Activated CD8-positive, alpha-beta memory T cell treated with anti-CD3 and anti-CD28 coated beads for 48 hours (primary cell): ENCODE data around the gene SPSB3.
"Not testable (repeated sequence)": the region's sequence is repeated elsewhere in the genome, so short reads cannot be mapped to it uniquely, and the experiment has no call there.

Experiments
- DNase-seq, 3 experiments: peaks; one replicate each; pipeline ENCODE4 v3.0.0-alpha.2; 2020; ENCODE audit warnings: low read depth in 2 of 3, low spot score in 2 of 3

The SPSB3 gene

DNA sequence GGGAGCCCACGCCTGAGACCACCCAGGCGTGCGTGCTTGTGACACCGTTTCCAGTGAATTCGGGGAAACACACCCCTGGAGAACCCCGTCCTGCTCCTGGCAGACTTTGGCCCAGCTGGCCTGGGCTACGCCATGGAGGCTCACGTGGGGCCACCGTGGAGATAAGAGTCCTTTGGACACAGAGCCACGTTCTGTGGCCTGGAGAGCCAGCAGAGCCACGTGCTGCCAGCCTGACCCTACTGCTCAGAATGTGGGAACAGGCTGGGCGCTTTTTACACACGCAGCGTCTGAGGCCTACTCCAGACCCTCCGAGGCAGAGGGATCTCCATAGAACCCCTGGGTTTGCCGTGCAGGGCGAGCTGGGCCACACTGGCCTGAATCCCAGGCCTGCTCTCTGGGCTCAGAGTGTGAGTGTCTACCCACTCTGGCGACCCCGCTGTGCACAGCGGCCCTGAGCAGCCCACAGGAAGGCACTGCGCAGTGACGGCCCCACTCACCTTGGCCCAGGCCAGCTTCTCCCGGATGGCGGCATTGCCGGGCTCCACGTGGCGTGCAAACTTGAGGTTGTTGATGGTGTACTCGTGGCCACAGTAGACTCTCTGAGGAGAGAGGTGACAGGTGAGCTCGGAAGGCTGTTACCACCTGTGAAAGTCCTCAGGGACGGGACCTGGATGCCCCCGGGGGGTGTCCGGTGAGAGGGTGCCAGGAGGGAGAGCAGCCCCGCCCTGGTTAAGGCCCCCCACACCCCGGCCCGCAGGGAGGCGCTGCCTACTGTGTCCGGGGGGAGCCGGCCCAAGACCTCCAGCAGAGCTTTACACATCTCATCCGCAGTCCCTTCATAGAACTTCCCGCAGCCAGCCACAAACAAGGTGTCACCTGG lies 34.3 kb upstream of the SPSB3 start:
- no peak for DNase-seq

DNA sequence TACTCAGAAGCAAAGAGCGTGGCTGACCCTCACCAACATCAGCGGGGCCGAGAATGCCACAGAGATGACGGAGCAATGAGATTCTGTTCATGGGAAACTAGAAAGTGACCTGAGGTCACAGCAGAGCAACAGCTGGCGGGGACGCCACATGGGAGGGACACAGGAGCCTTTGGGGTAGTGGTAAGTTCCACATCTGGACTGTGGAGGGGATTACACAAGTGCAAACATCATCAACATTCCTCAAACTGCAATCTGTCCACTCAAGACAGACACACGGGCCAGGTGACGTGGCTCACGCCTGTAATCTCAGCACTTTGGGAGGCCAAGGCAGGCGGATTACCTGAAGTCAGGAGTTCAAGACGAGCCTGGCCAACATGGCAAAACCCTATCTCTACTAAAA lies 33.1 kb upstream of the SPSB3 start:
- DNase-seq = no peak

DNA sequence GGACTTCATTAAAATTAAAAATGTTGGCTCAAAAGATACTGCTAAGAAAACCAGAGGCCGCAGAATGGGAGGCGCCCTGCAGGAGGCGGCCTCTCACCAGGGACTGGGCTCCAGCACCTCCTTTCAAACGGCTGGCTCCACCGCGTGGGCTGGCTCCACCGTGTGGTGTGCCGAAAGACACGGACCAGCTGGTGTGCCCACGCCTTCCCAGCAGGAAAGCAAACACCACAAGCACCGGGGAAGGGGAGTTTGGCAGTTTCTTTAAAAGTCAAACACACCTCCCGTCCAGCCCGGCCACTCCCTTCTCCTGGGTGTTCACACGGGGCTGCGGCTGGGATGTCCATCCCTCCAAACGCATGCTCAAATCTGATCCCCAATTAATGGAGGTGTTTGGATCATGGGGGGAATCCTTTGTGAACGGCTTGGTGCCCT lies 30.4 kb upstream of the SPSB3 start:
- DNase-seq = peak in 1 of 3 experiments; percentile 17

DNA sequence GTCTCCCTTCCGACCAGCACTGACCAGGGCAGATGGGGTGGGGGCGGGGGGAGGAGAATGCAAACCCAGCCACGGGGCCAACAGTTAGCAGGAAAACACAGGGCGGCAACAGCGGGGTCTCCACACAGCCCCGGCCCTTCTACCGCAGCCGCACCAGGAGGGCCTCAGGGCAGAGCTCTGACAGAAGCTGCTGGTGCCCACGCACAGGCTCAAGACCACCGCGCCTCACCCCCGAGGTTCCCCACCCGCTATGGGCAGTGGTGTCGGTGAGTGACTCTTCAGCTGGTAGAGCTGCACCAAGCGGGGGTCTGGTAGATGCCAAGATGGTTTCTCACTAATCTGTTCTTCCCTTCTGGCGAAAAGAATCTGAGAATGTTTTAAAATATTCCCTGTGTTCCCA lies 28.2 kb upstream of the SPSB3 start:
- no peak for DNase-seq

DNA sequence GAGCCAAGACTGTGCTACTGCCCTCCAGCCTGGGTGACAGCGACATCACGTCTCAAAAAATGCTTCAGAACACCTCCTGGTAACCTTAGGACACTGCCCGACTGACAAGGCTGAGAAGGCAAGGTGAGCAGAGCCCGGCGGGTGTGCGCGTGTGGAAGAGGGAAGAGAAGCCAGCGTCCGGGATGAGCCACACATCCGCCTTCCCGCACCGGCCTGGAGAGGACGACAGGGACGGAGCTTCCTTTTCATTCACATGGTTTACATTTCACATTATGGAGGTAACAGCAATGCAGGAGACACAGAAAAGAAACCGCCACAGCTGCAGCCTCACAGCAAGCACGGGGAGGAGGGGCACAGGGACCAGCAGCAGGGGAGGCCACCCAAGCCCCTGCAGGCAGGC lies 27.7 kb upstream of the SPSB3 start:
- no peak for DNase-seq

DNA sequence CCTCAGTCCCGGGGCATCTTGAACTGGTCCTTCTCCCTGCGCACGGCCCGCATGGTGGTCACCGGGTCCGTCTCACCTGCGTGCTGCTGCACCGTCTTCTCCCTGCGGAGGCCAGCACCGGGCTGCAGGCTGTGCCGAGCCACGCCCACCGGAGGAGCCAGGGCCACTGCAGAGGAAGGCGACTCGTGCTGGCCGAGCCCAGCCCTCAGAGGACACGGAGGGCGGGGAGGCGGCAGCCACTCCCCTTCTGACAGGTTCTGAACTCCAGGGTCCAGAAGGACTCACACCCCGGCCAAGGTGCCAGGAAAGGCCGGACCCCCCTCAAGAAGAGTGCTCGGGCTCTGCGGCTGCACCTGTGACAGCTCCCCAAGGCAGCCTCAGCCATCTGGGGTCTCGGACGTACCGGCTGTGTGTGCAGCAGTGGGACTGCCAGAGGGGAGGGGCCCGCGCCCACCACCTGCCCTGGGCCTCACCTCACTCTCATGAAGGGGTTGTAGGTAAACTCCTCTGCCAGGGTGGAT lies 27.0 kb upstream of the SPSB3 start:
- DNase-seq = no peak

DNA sequence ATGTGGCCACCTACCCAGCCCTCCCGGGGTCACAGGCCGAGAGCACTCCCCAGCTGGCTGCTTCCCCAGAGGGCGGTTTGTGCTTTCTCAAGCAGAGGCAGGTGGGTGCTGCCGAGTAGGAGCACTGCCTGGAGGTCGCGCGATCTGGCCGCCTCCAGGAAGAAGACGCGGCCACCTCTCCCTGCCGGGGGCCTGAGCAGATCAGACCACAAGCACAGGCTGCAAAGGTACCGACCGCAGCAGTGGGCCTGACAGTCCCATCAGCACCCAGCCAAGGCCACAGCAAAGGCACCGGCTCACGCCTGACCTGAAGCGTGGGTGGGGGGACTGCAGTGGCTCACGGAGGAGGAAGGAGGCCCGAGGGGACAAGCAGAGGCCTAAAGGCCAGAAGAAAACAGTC lies 26.3 kb upstream of the SPSB3 start:
- DNase-seq = no peak

DNA sequence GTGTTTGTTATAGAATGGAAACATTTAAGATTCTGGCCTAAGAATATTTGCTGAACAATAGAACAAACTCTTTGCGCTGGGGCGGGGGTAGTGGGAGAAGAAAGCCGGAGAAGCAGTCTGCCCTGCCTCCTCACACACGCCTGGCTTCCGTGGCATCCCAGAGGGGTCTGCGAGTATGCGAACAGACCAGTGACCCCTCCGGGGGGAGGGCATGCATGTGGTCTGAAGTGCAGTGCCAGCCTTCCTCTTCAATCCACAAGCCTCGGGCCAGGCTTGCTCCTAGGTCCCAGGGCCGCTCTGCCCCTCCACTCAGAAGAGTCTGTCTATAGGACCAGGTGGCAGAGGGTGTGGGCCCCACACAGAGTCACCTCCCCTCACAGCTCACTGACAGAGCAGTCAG lies 25.3 kb upstream of the SPSB3 start:
- DNase-seq = no peak

DNA sequence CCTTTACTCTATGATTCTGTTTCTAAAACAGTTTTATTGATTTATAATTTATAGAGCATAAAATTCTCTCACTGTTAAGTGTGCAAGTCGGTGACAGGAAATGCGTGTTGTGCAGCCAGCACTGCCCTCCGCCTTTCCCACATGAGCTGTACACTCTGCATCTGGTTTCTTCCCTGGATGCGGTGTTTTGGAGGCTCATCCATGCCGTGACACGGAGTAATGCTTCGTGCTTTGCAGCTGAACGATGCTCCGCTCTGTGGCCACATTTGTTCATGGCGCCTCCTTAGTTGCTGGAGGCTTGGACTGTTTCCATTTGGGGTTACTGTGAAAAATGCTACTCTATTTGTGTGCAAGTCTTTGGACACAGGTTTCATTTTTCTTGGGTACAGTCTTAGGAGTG lies 18.3 kb upstream of the SPSB3 start:
- no peak for DNase-seq

DNA sequence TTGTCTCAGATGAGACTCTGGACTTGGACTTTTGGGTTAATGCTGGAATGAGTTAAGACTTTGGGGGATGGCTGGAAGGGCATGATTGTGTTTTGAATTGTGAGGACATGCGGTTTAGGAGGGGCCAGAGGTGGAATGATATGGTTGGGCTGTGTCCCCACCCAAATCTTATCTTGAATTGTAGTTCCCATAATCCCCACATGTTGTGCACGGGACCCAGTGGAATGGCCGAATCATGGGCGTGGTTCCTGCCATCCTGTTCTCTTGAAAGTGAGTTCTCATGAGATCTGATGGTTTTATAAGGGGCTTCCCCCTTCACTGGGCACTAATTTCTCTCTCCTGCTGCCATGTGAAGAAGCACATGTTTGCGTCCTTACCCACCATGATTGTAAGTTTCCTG lies 16.9 kb upstream of the SPSB3 start:
- DNase-seq = not testable (repeated sequence)

DNA sequence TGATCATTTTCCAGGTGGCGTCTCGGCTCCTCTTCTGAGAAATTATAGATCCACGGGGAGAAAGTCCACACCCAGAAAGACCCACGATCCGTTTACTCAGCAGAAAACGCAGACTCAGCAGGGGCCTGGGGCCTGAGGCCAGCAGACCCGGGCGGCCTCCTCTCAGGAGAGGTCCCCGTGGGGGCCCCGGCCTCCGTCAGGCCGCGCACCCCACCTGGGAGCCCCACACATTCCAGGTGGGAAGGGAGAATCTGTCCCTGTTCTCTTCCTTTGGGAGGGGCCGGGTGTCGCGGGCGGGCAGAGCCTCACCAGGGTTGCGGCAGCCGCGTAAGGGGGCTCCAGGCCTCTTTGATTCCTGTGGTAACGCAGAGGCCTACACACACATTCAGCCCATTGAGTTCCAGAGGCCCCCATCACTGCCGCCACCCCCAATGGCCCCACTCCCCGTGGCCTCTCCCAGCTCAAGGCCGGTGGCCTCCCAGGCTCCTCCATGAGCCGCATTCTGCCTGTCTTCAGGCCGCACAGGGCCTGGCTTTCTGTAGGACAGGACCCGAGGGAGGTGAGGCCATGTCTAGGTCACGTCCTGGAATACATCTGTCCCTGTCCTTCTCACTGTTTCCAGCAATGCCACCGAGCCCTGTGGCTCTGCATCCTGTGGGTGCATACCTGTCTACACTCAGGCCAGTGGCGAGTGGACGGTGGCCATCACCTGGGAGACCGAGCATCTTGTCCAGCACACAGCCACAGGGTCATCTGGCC lies 12.7 kb upstream of the SPSB3 start:
- DNase-seq = no peak

DNA sequence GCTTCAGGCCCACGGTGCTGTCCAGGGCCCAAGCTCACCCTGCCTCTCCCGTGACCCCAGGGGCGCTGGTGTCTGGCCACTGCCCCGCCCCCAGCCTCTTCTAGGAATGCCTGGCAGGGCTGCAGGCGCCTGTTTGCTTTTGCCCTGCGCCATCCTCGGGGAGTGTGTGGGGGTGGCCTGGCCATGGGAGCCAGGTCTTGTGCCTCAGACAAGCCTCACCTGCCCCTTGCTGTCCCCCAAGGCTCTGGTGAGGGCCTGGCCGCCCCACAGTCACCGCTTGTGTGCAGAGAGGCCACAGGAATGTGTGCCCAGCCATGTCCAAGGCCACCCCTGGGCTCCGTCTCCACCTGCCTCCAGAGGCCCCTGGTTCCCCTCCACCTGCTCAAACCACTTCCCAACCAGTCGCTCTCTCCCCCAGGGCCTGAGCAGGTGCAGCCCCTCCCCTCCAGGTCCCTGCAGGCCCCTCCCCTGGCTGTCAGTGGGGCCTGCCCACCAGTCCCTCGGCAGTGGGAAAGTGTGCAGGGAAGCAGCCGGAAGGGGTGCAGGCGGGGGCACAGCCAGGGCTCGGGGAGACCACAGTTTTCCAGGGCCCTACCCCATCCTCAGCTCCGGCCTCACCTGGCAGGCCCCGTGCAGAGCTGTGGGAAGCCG lies 12.0 kb upstream of the SPSB3 start:
- DNase-seq = no peak

DNA sequence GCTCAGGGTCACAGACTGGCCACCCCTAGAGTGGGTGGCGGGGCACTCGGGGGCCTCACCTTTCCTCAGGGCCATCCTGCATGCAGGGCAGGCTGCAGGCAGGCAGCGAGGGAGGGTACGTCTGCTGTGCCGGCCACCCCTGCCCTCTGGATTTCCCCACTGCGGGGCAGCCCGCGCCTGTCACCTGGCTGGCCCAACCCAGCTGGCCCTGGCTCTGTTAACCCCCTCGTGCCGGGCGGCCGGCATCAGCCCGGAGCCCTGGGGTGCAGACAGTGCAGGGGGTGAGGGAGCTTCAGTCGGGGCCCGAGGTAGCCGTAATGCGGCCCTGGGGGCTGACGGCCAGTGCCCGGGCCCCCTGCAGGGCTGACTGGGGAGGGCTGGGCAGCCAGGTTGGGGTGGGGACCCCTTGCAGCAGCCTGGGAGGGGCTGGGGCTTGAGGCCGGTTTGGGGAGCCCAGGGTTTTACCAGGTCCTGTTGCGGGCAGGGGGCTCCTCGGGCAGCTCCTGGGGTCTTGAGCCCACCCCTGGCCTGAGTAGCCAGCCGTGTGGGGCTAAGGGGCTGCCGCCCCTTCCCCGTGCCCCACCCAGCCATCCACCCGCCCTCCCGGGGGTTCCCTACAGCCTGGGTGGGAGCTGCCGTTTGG lies 11.3 kb upstream of the SPSB3 start, which contains the start of gene IGFALS:
Gene IGFALS (minus strand): TSS at position 128 of the 643 bp plus-strand sequence. CDS start 53 bp downstream, at position 75.
- DNase-seq = no peak

DNA sequence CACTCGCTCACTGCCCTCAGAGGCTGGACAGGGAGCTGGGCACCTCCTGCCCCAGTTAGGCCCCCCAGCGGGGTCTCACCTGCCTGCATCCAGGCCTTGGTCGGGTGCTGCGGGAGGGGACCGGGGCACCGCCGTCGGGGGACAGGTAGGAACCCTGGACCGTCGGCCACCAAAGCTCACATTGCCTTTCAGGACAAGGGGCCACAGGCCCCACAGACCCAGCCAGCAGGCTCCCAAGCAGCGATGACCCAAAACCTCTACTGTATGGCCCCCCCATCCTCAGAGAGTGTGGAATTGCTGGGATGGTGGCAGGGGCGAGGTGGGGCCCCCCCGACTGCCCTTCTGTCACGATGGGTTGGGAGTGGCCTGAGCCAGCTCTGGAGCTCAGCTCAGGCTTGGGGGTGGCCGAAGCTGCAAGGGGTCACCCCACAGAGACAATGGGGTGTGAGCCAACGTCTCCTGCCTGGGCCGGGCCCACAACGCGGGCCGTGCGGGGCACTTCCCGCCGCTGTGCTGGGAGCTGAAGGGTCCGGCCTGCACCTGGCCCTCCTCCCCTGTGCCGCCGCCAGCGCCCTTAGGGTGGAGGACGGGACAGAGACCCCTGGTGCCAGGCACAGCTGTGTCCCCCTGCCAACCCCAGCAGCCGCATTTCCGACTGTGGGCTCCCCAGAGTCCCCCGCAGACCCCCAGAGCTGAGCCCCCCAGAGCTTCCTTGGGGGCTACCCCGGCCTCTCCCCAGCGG lies 10.6 kb upstream of the SPSB3 start:
- no peak for DNase-seq

DNA sequence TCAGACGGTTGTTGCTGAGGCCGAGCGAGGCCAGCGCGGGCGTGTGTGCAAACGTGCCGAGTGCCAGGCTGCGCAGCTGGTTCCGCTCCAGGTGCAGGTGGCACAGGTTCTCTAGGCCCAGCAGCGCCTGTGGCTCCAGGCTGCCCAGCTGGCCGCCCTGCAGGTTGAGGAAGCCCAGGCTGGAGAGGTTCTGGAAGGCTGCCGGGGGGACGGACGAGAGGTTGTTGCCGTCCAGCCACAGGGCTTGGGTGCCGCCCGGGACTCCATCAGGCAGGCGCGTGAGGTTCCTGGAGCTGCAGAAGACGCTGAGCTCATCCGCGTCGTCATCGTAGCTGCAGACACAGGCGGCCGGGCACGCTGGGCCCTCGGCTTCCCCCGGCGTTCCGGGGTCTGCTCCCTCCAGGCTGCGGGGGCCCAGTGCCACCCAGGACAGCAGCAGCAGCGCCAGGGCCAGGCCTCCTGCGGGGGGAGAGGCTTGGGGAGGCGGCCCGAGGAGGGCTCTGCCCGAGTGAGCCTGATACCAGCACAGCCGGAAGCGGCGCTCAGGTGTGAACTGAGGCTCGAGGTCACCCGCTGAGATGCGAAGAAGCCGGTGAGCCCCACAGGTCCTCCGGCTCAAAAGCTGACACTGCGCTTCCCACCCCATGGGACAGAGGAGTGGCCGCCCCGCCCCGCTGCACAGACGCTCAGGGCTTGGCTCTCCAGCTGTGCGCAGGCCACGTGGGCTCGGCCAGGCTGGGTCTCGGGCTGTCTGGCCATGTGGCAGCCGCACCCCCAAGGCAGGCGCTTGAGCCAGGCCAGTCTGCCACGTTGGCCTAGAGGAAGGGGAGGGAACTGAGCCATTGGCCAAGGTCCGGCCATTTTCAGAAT lies 9.8 kb upstream of the SPSB3 start:
- DNase-seq = no peak

DNA sequence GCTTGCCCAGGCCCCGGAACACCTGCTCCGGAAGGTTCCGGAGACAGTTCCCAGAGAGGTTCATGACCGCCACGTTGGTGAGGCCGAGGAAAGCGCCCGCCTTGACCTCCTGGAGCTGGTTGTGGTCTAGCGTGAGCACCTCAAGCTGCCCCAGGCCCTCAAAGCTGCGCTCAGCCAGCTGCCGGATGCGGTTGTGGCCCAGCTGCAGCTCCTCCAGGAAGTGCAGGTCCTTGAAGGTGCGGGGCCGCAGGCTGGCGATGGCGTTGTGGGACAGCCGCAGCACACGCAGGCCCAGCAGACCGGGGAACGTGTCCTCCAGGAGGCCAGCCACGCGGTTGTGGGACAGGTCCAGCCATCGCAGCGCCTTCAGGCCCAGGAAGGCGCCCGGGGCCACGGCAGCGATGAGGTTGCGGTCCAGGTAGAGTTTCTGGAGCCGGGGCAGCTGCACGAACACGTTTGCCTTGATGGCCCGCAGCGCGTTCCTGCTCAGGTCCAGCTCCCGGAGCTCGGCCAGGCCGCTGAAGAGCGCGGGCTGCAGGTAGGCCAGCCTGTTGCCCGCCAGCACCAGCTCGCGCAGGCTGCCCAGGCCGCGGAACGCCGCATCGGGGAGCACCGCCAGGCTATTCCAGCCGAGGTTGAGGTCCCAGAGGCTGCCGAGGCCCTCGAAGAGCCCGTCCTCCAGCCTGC lies 9.0 kb upstream of the SPSB3 start:
- no peak for DNase-seq

DNA sequence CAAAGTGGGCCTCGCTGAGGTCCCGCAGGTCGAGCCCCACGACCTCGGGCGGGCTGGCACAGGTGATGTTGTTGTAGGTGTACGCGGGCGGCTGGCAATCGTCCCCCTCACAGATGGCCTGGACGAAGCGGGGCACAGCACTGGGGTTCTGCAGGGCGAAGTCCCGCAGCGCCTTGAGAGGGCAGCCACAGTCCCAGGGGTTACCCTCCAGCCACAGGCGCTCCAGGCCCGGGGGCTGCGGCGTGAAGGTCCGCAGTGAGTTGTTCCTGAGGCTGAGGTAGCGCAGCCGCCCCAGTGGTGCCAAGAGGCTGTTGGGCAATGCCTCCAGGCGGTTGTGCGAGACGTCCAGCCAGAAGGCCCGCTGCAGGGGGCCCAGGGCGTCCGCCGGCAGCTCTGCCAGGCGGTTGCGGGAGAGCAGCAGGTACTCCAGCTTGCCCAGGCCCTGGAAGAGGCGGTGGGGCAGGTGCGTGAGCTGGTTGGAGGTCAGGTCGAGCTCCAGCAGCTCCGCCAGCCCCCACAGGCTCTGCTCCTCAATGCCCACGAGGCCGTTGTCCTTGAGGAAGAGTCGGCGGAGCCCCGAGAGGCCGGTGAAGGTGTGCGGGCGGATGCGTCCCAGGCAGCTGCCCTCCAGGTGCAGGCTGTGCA lies 8.4 kb upstream of the SPSB3 start:
- DNase-seq = no peak

DNA sequence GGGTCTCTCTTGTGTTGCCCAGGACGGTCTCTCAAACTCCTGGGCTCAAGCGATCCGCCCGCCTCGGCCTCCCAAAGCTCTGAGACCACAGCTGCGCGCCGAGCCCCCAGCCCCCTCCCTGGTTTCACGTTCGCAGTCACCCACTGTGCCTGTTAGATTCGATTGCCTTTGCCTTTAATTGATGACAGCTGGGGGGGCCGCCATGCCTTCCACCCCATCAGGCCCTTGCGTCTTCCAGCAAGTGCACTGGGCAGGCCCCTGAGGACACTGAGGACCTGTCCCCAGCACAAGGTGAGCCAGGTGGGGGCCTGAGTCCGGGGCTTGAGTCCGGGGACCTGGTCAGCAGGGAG lies 7.9 kb upstream of the SPSB3 start:
- DNase-seq = no peak
